Uterus (tissue), 2 donors: Measurements from ENCODE around the gene QRICH2.

ENCODE experiments used
- CTCF ChIP-seq, 4 experiments: fragments of 200-600 bp in 2 of 4; fragments of 450-650 bp in 2 of 4; sonication (generic) in 2 of 4; IDR thresholded peaks; one replicate each; pipeline ENCODE4 v1.5.1; 2016 to 2019; ENCODE audit warnings: antibody characterized with exemption in 4 of 4, mild to moderate bottlenecking in 2 of 4, moderate library complexity in 1 of 4
- POLR2A ChIP-seq, 2 donors: fragments of 450-650 bp; IDR thresholded peaks; one replicate each; pipeline ENCODE4 v1.6.1; 2016; ENCODE audit warnings: antibody characterized with exemption in 2 of 2, mild to moderate bottlenecking in 1 of 2, moderate library complexity in 1 of 2

DNA sequence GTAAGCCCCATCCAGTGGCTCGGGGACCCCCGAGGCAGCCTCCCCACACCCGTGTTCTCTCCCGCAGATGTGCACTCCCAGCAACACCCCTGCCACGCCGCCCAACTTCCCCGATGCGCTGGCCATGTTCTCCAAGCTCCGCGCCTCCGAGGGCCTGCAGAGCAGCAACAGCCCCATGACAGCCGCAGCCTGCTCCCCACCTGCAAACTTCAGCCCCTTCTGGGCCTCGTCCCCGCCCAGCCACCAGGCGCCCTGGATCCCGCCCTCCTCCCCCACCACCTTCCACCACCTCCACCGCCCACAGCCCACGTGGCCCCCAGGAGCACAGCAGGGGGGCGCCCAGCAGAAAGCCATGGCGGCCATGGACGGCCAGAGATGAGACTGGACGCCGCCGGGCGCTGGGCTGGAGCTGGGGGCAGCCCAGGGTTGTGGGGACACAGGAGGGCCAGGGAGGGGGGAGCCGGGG lies 37.9 kb downstream of the QRICH2 start:
- TF ChIP-seq POLR2A (IDR thresholded peaks at IDR 0.05), result no peak
- TF ChIP-seq CTCF (IDR thresholded peaks at IDR 0.05), result no peak
